Epithelial cell of esophagus (primary cell): ENCODE results near the gene LGMN.

Experiments used
- DNase-seq: peaks from one replicate; pipeline ENCODE4 v3.0.0; 2010; ENCODE audit warnings: low read depth
- H3K4me3 ChIP-seq: 2 replicates; pipeline ENCODE4 v1.5.1; 2011; ENCODE audit warnings: mild to moderate bottlenecking, low read length, control low read depth
- CTCF ChIP-seq: IDR thresholded peaks from 2 replicates; pipeline ENCODE4 v1.5.1; 2011; ENCODE audit warnings: low read depth, mild to moderate bottlenecking, low read length, control low read depth, inconsistent platforms; ENCODE audit not compliant: insufficient read depth; ENCODE audit errors: missing control alignments

Gene LGMN

GRCh38 chr14:92675976-92676375, 72.5 kb downstream of the LGMN start:
- TF ChIP-seq CTCF, result no peak
- DNase-seq, result no peak
- no peak overlapping the region for H3K4me3 ChIP-seq

GRCh38 chr14:92675421-92675820, 73.0 kb downstream of the LGMN start:
- DNase-seq, result no peak

GRCh38 chr14:92673601-92674150, 74.8 kb downstream of the LGMN start:
- H3K4me3 ChIP-seq, result no peak overlapping the region
- DNase-seq, result no peak
- no peak for TF ChIP-seq CTCF

More at GRCh38 chr14:92675421-92675820, 73.0 kb downstream of the LGMN start:
- no peak overlapping the region for H3K4me3 ChIP-seq
- no peak for TF ChIP-seq CTCF

GRCh38 chr14:92670643-92671366, 77.6 kb downstream of the LGMN start:
- H3K4me3 ChIP-seq, result no peak overlapping the region
- no peak for TF ChIP-seq CTCF
- no peak for DNase-seq

GRCh38 chr14:92670160-92670559, 78.3 kb downstream of the LGMN start:
- TF ChIP-seq CTCF, result peak; percentile 9
- DNase-seq, result no peak
- H3K4me3 ChIP-seq, result no peak overlapping the region

- H3K4me3 ChIP-seq, result no peak overlapping the region
- TF ChIP-seq CTCF, result no peak
- no peak for DNase-seq
Measured at GRCh38 chr14:92668276-92668973, 80.0 kb downstream of the LGMN start.
